ENCODE data around the gene TBC1D1.
"Not testable (repeated sequence)": the region's sequence is repeated elsewhere in the genome, so short reads cannot be mapped to it uniquely, and the experiment has no call there.

Gene TBC1D1

GRCh38 chr4:38005637-38006036, 114.8 kb downstream of the TBC1D1 start:
- FAIRE-seq (no peak), DNase-seq (ENCODE audit: insufficient read length, low spot score) (no peak)
- no peak for TF ChIP-seq POLR2A (IDR thresholded peaks at IDR 0.05; ENCODE audit: low read depth, low read length)

- no peak for FAIRE-seq
- DNase-seq (ENCODE audit: insufficient read length, low spot score): no peak
- TF ChIP-seq POLR2A (IDR thresholded peaks at IDR 0.05; ENCODE audit: low read depth, low read length): no peak
Observed at GRCh38 chr4:38007645-38008044, 116.8 kb downstream of the TBC1D1 start.

- no peak for TF ChIP-seq POLR2A (IDR thresholded peaks at IDR 0.05; ENCODE audit: low read depth, low read length)
- DNase-seq (ENCODE audit: insufficient read length, low spot score) (no peak), FAIRE-seq (no peak)
Observed at GRCh38 chr4:38008571-38009021, 117.7 kb downstream of the TBC1D1 start.

GRCh38 chr4:38009421-38009820, 118.5 kb downstream of the TBC1D1 start:
- DNase-seq (ENCODE audit: insufficient read length, low spot score): no peak
- no peak for TF ChIP-seq POLR2A (IDR thresholded peaks at IDR 0.05; ENCODE audit: low read depth, low read length)
- FAIRE-seq: no peak

- DNase-seq (ENCODE audit: insufficient read length, low spot score) (no peak), FAIRE-seq (no peak)
- no peak for TF ChIP-seq POLR2A (IDR thresholded peaks at IDR 0.05; ENCODE audit: low read depth, low read length)
Observed at GRCh38 chr4:38009949-38010348, 119.1 kb downstream of the TBC1D1 start.

GRCh38 chr4:38011511-38012162, 120.8 kb downstream of the TBC1D1 start:
- FAIRE-seq (no peak), DNase-seq (ENCODE audit: insufficient read length, low spot score) (no peak)
- TF ChIP-seq POLR2A (IDR thresholded peaks at IDR 0.05; ENCODE audit: low read depth, low read length): no peak

- TF ChIP-seq POLR2A (IDR thresholded peaks at IDR 0.05; ENCODE audit: low read depth, low read length): no peak
- FAIRE-seq: peak; percentile 20
- peak; percentile 38 for DNase-seq (ENCODE audit: insufficient read length, low spot score)
Observed at GRCh38 chr4:38013461-38014366, 122.8 kb downstream of the TBC1D1 start.

- FAIRE-seq (no peak), DNase-seq (ENCODE audit: insufficient read length, low spot score) (no peak)
- TF ChIP-seq POLR2A (IDR thresholded peaks at IDR 0.05; ENCODE audit: low read depth, low read length): no peak
Observed at GRCh38 chr4:38014421-38014852, 123.6 kb downstream of the TBC1D1 start.

GRCh38 chr4:38015886-38016515, 125.1 kb downstream of the TBC1D1 start:
- no peak for DNase-seq (ENCODE audit: insufficient read length, low spot score)
- no peak for TF ChIP-seq POLR2A (IDR thresholded peaks at IDR 0.05; ENCODE audit: low read depth, low read length)
- FAIRE-seq: no peak

GRCh38 chr4:38016698-38017097, 125.8 kb downstream of the TBC1D1 start:
- FAIRE-seq (no peak), DNase-seq (ENCODE audit: insufficient read length, low spot score) (no peak)
- TF ChIP-seq POLR2A (IDR thresholded peaks at IDR 0.05; ENCODE audit: low read depth, low read length): no peak

GRCh38 chr4:38017609-38018008, 126.7 kb downstream of the TBC1D1 start:
- TF ChIP-seq POLR2A (IDR thresholded peaks at IDR 0.05; ENCODE audit: low read depth, low read length): no peak
- FAIRE-seq (no peak), DNase-seq (ENCODE audit: insufficient read length, low spot score) (no peak)

- TF ChIP-seq POLR2A (IDR thresholded peaks at IDR 0.05; ENCODE audit: low read depth, low read length): no peak
- DNase-seq (ENCODE audit: insufficient read length, low spot score) (no peak), FAIRE-seq (no peak)
Observed at GRCh38 chr4:38020386-38020785, 129.5 kb downstream of the TBC1D1 start.

- not testable (repeated sequence) for DNase-seq (ENCODE audit: insufficient read length, low spot score); FAIRE-seq
Observed at GRCh38 chr4:38020961-38021360, 130.1 kb downstream of the TBC1D1 start.

GRCh38 chr4:38021751-38022150, 130.9 kb downstream of the TBC1D1 start:
- FAIRE-seq (no peak), DNase-seq (ENCODE audit: insufficient read length, low spot score) (no peak)
- no peak for TF ChIP-seq POLR2A (IDR thresholded peaks at IDR 0.05; ENCODE audit: low read depth, low read length)
